Kidney (tissue), 14 donors: ENCODE data around the gene RXRA. TPM values are rescaled to one million over a fixed set of nuclear protein-coding genes. Genes with fewer than 3 reads are reported as not detected.

ENCODE experiments used
- DNase-seq, 5 donors: peaks; one replicate each; pipeline ENCODE4 v3.0.0-alpha.2; 2013 to 2020
- FAIRE-seq: peaks from 2 replicates; lab custom pipeline; 2012; peaks lifted over from hg19 to GRCh38; lab: Jason Lieb, UNC
- H3K27ac ChIP-seq, 2 donors: one replicate each; pipeline ENCODE4 v1.7.0; 2013; ENCODE audit warnings: low read depth in 2 of 2, low read length in 2 of 2, inconsistent platforms in 1 of 2
- H3K27me3 ChIP-seq: one replicate; pipeline ENCODE4 v1.7.1; 2013; ENCODE audit warnings: low read length, inconsistent platforms; ENCODE audit not compliant: control insufficient read depth, insufficient read depth
- H3K36me3 ChIP-seq, 3 donors: one replicate each; pipeline versions ENCODE4 v1.7.0 to v1.7.1; 2013; ENCODE audit warnings: low read length in 3 of 3, control low read depth in 1 of 3, inconsistent platforms in 1 of 3; ENCODE audit not compliant: insufficient read depth in 3 of 3, control insufficient read depth in 2 of 3
- H3K4me1 ChIP-seq, 3 donors: one replicate each; pipeline versions ENCODE4 v1.7.0 to v1.7.1; 2013; ENCODE audit warnings: low read length in 3 of 3, inconsistent platforms in 1 of 3, low read depth in 1 of 3; ENCODE audit not compliant: control insufficient read depth in 2 of 3, insufficient read depth in 2 of 3
- H3K4me3 ChIP-seq, 3 donors: one replicate each; pipeline versions ENCODE4 v1.7.0 to v1.8.1; 2013; ENCODE audit warnings: low read length in 3 of 3, control low read depth in 1 of 3, inconsistent platforms in 1 of 3
- H3K9ac ChIP-seq, 3 donors: one replicate each; pipeline versions ENCODE4 v1.7.0 to v1.7.1; 2013; ENCODE audit warnings: low read length in 3 of 3, control low read depth in 1 of 3, inconsistent platforms in 1 of 3
- H3K9me3 ChIP-seq, 3 donors: one replicate each; pipeline versions ENCODE4 v1.7.0 to v1.7.1; 2013; ENCODE audit warnings: low read length in 3 of 3, control low read depth in 1 of 3, inconsistent platforms in 1 of 3; ENCODE audit not compliant: control insufficient read depth in 2 of 3, insufficient read depth in 1 of 3
- CTCF ChIP-seq: IDR thresholded peaks from 3 replicates; pipeline ENCODE4 v1.5.1; 2012; ENCODE audit warnings: mild to moderate bottlenecking, moderate library complexity, borderline replicate concordance; ENCODE audit not compliant: insufficient read depth; ENCODE audit errors: extremely low read depth
- intact Hi-C: fragments of 100-400 bp; cut with DNase I; formaldehyde crosslinking; loops from one replicate; pipeline ENCODE4 v1.11.1; 2022
- polyA plus RNA-seq: library from polyadenylated mRNA; stranded (reverse); fragments of 350-450 nt; fragmentation: Illumina TruSeq; extraction: RNeasy Lipid Tissue Mini Kit (QIAGEN cat#74804); gene quantifications from one replicate; pipeline ENCODE4 v1.2.3, GENCODE V29; 2014; ENCODE audit warnings: low read depth, low replicate concordance; ENCODE audit not compliant: insufficient read depth
- total RNA-seq: library from RNA; stranded (reverse); fragmentation: NEBNext Ultra II Directional; extraction: Animal tissue kit (Norgen Biotek cat#: 25700); gene quantifications from one replicate; pipeline ENCODE4 v1.2.1, GENCODE V29; 2021
- donor health status: control.
- donor health status: control.
- donor health status: control.
- donor health status: control.
- donor health status: control.
- donor health status: DM: yes; HTN: yes; CAD: no.
- donor health status: Normal renal cell carcinoma (clear cell type).

The RXRA gene
- total and polyA plus RNA-seq, 2 donors from 2014 or later: 24.0 to 49.5 TPM

- Histone ChIP-seq H3K4me3 (no peak overlapping the region), H3K27me3 (no peaks in the 10 kb centered on the region), H3K9ac (no peak overlapping the region), H3K9me3 (no peaks in the 10 kb centered on the region), H3K36me3 (no peaks in the 10 kb centered on the region), H3K27ac (no peak overlapping the region), H3K4me1 (no peaks in the 10 kb centered on the region)
- intact Hi-C loops: no loop called here
- FAIRE-seq: no peak
- no peak for TF ChIP-seq CTCF
- DNase-seq: peak; percentile 72 to 78 (median 76)
Measured at GRCh38 chr9:134294153-134295071, 31.8 kb upstream of the RXRA start.

GRCh38 chr9:134295101-134295745 is 31.0 kb upstream of the RXRA start:
- intact Hi-C loops: no loop called here
- no peaks in the 10 kb centered on the region for H3K4me1 ChIP-seq
- no peak overlapping the region for H3K9ac ChIP-seq
- TF ChIP-seq CTCF: no peak
- H3K9me3 ChIP-seq: no peaks in the 10 kb centered on the region
- no peak overlapping the region for H3K27ac ChIP-seq
- H3K27me3 ChIP-seq: no peaks in the 10 kb centered on the region
- peak in 1 of 5 donors; percentile 72 for DNase-seq
- H3K36me3 ChIP-seq: no peaks in the 10 kb centered on the region
- no peak for FAIRE-seq
- H3K4me3 ChIP-seq: no peak overlapping the region

- intact Hi-C loops: no loop called here
- no peak overlapping the region for H3K27ac ChIP-seq
- DNase-seq: peak in 2 of 5 donors; percentile 22 to 27
- H3K36me3 ChIP-seq: no peaks in the 10 kb centered on the region
- H3K4me3 ChIP-seq: no peak overlapping the region
- TF ChIP-seq CTCF: no peak
- no peak for FAIRE-seq
- H3K9me3 ChIP-seq: no peaks in the 10 kb centered on the region
- no peaks in the 10 kb centered on the region for H3K27me3 ChIP-seq
- no peak overlapping the region for H3K9ac ChIP-seq
- no peaks in the 10 kb centered on the region for H3K4me1 ChIP-seq
Measured at GRCh38 chr9:134295746-134296250, 30.5 kb upstream of the RXRA start.
